Measurements from ENCODE around the gene THADA.

THADA gene

DNA sequence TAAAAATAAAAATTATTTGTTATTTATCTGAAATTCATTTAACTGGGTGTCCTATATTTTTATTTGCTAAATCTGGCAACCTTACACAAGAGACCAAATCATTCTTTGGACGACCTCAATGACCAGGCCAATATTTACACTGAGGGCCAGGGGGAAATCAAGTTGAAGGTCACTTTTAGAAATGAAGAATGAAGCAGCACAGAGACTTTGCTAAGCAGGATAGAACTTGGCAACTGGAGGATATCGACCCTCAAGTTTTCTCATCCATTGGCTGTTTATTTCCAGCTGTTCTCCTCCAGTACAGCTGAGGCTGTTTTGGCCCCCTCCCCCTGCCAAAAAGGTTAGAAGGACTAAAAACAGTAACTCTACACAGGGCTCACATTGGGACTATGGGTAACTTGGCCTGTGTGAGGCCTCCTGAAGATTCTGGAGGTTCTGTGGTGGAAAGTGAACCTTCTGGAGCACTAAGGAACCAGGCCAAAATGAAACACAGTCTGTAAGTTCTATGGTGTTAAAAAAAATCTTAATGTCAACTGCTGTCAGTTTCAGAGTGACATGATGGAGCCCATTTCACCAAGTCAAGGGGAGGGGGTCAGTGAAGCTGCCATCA is 337.2 kb downstream of the THADA start:
- no peak for DNase-seq (ENCODE audit: extremely low read depth in 1 of 2, low read depth in 1 of 2)

GRCh38 chr2:43255296-43255910 is 340.4 kb downstream of the THADA start:
- no peak for DNase-seq (ENCODE audit: extremely low read depth in 1 of 2, low read depth in 1 of 2)

- no peak for DNase-seq (ENCODE audit: extremely low read depth in 1 of 2, low read depth in 1 of 2)
These were observed 341.5 kb downstream of the THADA start for GRCh38 chr2:43254331-43254730.

DNA sequence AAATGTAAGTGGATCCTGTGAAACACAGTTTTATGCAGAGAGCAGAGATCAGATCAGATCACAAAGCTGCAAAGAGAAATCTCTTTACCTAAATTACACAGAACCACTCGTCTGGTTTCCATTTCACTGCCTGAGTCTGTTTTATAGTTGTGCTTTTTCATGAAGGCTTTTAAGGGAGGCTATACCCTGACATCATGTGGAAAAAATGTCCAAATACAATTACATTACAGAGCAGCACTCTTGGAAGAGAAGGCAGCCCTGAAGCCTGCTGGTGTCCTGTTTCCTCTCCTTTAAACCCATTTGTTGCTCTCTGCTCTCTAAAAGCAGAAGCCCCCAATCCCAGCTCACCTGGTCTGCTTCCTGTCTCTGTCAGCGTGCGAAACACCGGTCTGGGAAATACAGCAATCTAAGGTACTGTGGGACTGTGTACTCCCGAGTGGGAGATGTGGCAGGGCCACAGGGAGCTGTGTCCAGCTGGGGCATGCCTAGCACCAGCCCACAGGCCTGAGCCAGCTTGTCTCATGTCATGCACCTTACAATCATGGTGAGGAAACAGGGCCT is 344.6 kb downstream of the THADA start:
- no peak for DNase-seq (ENCODE audit: extremely low read depth in 1 of 2, low read depth in 1 of 2)

- no peak for DNase-seq (ENCODE audit: extremely low read depth in 1 of 2, low read depth in 1 of 2)
These were observed 345.8 kb downstream of the THADA start for GRCh38 chr2:43250015-43250414.

DNA sequence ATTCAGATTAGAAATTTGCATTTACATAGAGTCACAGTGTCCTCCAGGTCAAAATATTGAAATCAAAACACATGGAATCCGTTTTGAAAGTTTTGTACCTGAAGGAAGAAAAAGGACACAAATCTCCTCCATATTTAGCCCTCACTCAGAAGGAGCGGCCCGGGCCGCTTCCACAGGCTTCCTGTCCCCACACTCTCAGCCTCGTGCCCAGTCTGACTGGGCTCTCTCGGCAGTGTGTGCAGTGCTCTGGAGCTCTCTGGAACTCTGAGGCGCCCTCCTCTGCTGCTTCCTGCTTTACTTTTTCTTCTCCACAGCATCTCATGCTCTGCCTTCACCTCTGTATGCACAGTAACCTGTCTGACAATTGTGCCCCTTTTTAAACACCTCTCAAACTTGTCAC is 347.2 kb downstream of the THADA start:
- no peak for DNase-seq (ENCODE audit: extremely low read depth in 1 of 2, low read depth in 1 of 2)

DNA sequence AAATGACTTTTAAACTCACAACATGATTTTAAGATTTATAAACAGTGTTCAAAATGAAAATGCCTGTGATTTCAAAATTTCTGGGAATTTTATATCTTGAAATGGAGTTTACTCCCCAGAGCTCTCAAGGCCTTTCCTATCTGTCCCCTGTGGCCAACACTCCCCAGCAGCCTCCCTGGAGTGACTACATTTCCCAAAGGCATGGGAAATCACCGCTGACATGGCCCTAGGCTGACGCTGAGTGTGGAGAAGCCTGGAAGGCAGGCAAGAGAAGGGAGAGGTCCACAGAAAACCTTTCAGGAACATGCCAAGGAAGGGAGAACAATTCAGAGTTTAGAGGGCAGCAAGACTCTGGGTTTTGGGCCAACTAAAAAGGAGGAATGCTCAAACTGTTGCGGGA is 349.2 kb downstream of the THADA start:
- no peak for DNase-seq (ENCODE audit: extremely low read depth in 1 of 2, low read depth in 1 of 2)

DNA sequence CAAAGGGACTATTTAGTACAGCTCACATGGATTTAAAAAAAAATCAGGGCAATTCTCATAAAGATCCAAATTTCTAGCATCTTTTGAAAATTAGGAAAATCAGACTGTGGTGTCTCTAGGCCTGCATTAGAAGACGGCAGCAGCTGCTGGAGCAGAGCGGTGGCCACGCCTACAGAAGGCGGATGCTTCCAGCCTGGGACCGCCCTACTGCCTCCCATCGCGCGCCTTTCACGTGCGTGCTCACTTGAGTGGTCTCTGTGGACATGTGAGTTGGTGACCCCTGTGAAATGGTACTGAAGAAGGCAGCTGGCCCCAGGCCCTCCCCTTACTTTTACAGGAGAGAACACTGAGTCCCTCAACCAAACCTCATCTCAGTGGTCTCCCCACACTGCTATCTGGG is 354.3 kb downstream of the THADA start:
- no peak for DNase-seq (ENCODE audit: extremely low read depth in 1 of 2, low read depth in 1 of 2)

DNA sequence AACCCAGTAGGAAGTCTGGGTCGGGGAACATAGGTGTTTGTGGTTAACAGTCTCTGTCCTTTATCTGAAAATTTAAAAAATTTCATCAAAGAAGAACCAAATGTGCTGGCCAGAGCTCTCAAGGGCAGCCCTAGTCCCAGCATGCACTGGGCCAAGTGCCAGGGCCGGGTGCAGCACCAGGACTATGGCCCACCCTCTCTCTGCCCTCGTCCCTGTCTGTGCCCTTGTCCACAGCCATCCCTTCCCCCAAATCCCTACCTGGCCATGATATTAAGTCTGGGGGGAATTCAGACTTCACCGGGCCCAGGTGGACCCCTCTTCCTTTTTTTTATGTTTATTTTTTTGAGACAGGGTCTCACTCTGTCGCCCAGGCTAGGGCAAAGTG is 355.1 kb downstream of the THADA start:
- no peak for DNase-seq (ENCODE audit: extremely low read depth in 1 of 2, low read depth in 1 of 2)

- DNase-seq (ENCODE audit: extremely low read depth in 1 of 2, low read depth in 1 of 2) = no peak
These were observed 355.7 kb downstream of the THADA start for GRCh38 chr2:43239981-43240765.

GRCh38 chr2:43238813-43239212 is 357.0 kb downstream of the THADA start:
- no peak for DNase-seq (ENCODE audit: extremely low read depth in 1 of 2, low read depth in 1 of 2)

GRCh38 chr2:43238176-43238575 is 357.7 kb downstream of the THADA start:
- no peak for DNase-seq (ENCODE audit: extremely low read depth in 1 of 2, low read depth in 1 of 2)

DNA sequence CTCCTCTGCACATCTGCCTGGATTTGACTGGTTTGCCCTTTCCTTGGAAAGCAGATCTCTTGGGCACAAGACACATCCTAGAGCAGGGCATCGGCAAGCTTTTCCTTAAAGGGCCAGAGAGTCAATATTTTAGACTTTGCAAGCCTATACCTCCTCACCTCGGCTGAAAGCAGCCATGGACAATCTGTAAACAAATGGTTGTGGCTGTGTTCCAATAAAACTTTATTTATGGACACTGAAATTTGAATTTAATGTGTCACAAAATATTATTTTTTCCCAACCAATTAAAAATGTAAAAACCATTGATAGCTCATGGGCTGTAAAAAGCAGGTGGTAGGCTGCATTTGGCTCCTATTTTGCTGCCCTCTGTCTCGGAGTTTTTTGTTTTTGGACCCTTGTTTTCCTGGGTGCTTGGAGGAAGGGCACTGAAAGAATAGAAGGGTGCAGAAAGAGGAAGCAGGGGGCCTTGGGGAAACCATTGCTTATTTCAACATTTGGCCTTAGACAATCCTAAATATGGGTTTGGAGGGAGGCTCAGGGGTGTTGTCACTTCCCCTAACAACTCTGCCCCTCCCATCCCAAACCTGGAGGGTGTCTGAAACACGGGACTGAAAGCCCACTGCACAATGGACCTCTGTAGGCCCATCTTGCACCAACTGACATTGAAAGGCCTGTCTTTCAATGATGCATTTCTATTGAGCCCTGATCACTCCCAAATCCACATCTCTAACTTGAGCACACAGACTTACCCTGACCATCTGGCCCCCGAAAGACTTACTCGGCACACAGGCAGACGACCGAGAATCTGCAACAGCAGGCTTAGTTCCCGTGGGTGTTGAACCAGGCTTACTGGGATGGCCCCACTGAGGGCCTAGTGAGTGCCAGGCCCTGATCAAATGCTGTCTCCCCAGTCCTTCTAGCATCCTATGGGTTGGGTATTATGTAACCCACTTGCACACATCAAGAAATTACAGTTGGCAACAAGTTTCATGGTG is 362.3 kb downstream of the THADA start:
- DNase-seq (ENCODE audit: extremely low read depth in 1 of 2, low read depth in 1 of 2) = no peak

- no peak for DNase-seq (ENCODE audit: extremely low read depth in 1 of 2, low read depth in 1 of 2)
These were observed 364.6 kb downstream of the THADA start for GRCh38 chr2:43230951-43231827.

GRCh38 chr2:43230351-43230885 is 365.4 kb downstream of the THADA start:
- no peak for DNase-seq (ENCODE audit: extremely low read depth in 1 of 2, low read depth in 1 of 2)

DNA sequence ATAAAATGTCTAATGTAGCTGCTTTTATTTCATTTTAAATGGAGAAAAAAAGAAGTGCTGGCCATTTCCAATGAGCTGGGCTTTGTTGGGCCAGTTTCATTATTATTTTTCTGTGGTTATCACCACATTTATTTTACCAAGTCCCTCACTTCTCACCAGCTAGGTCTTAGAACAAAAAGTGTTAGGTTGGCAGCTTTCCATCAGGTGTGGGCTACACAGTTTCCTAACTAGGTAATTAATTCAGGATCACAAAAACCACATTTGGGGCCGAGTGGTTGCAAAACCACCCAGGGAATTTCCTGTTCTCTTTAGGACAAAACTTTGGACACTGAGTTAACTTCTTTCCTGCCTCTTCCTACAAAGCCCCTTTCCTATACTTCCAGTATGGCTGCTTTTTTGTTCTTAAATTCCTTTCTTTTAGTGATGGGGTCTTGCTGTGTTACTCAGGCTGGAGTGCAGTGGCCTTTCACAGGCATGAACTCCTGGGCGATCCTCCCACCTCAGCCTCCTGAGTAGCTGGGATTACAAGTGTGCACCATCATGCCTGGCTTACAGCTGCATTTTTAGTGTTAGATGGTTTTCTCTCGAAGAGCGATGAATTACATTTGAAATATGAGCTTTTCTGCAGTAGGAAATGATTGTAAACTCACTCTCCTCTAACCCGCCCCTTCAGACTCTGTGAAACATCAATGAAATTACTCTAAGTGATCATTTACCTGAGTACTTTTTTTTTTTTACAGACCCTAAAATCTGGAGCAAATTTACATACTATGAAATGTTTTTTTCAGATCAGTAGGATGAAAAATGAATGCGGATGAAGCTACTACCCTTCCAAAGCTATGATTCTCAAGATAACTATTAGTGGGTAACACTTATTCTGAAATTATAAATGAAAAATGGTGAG is 366.8 kb downstream of the THADA start:
- no peak for DNase-seq (ENCODE audit: extremely low read depth in 1 of 2, low read depth in 1 of 2)

- no peak for DNase-seq (ENCODE audit: extremely low read depth in 1 of 2, low read depth in 1 of 2)
These were observed 367.5 kb downstream of the THADA start for GRCh38 chr2:43228321-43228751.

- no peak for DNase-seq (ENCODE audit: extremely low read depth in 1 of 2, low read depth in 1 of 2)
These were observed 368.0 kb downstream of the THADA start for GRCh38 chr2:43227830-43228281.

All from activated CD8-positive, alpha-beta memory T cell treated with anti-CD3 and anti-CD28 coated beads for 1 hour (primary cell).